GM12878 (cell line): ENCODE measurements around the gene RIPOR1. TPM values are rescaled to one million over a fixed set of nuclear protein-coding genes. Genes with fewer than 3 reads are reported as not detected.

Experiments used
- MEF2A ChIP-seq: IDR thresholded peaks from 2 replicates; pipeline ENCODE4 v1.6.1; 2011; ENCODE audit warnings: low read depth, mild to moderate bottlenecking, low read length, moderate library complexity; ENCODE audit not compliant: insufficient read depth
- MTA3 ChIP-seq: IDR thresholded peaks from 2 replicates; pipeline ENCODE4 v1.6.1; 2012; ENCODE audit warnings: low read length, inconsistent platforms, borderline replicate concordance
- NR2F1 ChIP-seq: fragments of 450-650 bp; conservative IDR thresholded peaks from 2 replicates; pipeline ENCODE4 v1.6.1; 2017; ENCODE audit warnings: mild to moderate bottlenecking
- POLR2A ChIP-seq: IDR thresholded peaks from 2 replicates; pipeline ENCODE4 v1.6.1; 2011; ENCODE audit warnings: low read depth, mild to moderate bottlenecking, low read length
- ZNF384 ChIP-seq: IDR thresholded peaks from 2 replicates; pipeline ENCODE4 v1.6.1; 2012; ENCODE audit warnings: low read depth, mild to moderate bottlenecking, low read length, improper control_type of control experiment, borderline replicate concordance
- polyA plus RNA-seq, 11 experiments: library from polyadenylated mRNA; depleted of rRNA in 4 of 11; unstranded in 6 of 11; stranded (reverse) in 5 of 11; fragments of >200 nt; fragmentation: Nextera tagmentation in 4 of 11; fragmentation: Illumina TruSeq in 1 of 11; extraction: Ambion mirVana in 4 of 11; extraction: Trizol in 1 of 11; gene quantifications; 1 replicate in 1 of 11; 2 replicates in 10 of 11; pipeline versions ENCODE4 v1.2.1 to v1.2.3, GENCODE V29; 2011 to 2016; ENCODE audit warnings: inconsistent platforms in 2 of 11, missing spikeins in 2 of 11, low read depth in 1 of 11
- total RNA-seq, 4 experiments: library from RNA; depleted of rRNA in 3 of 4; stranded (reverse); fragments of >200 nt in 3 of 4; fragmentation: Illumina TruSeq in 1 of 4; extraction: Trizol in 1 of 4; gene quantifications; 2 replicates each; pipeline versions ENCODE4 v1.2.1 to v1.2.3, GENCODE V29; 2013 to 2021
- TF ChIP-seq, protein P1 (sequence below): fragments of 450-650 bp; formaldehyde crosslinking; IDR thresholded peaks from 2 replicates; pipeline ENCODE4 v1.4.0; 2022; ENCODE audit warnings: mild to moderate bottlenecking, moderate library complexity
- TF ChIP-seq, protein P2 (sequence below): fragments of 450-650 bp; IDR thresholded peaks from 2 replicates; pipeline ENCODE4 v1.6.1; 2017; ENCODE audit warnings: mild to moderate bottlenecking, moderate library complexity

RIPOR1 gene
- total and polyA plus RNA-seq, 10 of the 15 experiments (the other 5 are each of a cell fraction or from before 2014, with no cell fraction given): 0.13 to 28.5 (median 7.0) TPM

DNA sequence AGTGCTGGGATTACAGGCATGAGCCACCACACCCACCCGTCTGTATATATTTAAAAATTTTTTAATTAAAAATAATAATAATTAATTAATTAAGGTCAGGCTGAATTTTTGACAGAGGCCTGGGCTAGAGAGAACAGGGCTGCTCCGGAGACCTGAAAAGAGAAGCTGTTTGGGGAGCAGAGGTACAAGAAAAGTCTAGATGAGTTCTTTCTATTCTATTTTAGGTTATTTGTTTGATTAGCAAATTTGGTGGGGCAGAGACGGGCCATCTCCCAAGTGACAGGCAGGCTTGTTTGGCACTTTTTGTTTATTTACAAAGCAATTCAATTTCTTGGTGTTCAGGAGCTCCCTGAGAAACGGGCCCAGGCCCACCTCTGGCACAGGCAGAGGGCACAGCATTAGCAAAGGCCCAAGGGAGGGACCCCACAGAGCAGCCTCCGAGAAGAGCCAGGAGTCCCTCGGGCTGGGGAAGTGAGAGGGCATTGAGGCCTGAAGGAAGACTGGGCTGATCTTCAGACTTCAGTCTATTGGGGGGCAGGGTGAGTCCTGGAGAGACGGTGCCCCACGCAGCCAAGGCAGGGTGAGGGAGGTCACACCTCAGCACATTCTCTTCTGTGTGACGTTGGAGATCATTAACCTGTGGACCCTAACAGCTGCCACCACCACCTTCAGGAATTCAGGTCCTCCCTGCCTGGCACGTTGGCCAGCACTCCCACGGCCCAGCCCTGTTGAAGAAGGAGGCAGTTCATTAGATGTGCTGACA is 10.8 kb upstream of the RIPOR1 start (continued):
- TF ChIP-seq, protein P1, sequence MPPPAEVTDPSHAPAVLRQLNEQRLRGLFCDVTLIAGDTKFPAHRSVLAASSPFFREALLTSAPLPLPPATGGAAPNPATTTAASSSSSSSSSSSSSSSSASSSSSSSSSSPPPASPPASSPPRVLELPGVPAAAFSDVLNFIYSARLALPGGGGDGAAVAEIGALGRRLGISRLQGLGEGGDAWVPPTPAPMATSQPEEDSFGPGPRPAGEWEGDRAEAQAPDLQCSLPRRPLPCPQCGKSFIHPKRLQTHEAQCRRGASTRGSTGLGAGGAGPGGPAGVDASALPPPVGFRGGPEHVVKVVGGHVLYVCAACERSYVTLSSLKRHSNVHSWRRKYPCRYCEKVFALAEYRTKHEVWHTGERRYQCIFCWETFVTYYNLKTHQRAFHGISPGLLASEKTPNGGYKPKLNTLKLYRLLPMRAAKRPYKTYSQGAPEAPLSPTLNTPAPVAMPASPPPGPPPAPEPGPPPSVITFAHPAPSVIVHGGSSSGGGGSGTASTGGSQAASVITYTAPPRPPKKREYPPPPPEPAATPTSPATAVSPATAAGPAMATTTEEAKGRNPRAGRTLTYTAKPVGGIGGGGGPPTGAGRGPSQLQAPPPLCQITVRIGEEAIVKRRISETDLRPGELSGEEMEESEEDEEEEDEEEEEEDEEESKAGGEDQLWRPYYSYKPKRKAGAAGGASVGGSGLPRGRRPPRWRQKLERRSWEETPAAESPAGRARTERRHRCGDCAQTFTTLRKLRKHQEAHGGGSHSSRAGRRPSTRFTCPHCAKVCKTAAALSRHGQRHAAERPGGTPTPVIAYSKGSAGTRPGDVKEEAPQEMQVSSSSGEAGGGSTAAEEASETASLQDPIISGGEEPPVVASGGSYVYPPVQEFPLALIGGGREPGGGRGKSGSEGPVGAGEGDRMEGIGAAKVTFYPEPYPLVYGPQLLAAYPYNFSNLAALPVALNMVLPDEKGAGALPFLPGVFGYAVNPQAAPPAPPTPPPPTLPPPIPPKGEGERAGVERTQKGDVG (CRISPR knock-in tag): no peak
- TF ChIP-seq MTA3 (no peak), MEF2A (0 out of 2 replicates have a peak, but pooled peaks have one; percentile 27), POLR2A (peak; percentile 59; the same call in 1 of the 2 replicates), NR2F1 (peak; percentile 88), ZNF384 (no peak)
- TF ChIP-seq, protein P2, sequence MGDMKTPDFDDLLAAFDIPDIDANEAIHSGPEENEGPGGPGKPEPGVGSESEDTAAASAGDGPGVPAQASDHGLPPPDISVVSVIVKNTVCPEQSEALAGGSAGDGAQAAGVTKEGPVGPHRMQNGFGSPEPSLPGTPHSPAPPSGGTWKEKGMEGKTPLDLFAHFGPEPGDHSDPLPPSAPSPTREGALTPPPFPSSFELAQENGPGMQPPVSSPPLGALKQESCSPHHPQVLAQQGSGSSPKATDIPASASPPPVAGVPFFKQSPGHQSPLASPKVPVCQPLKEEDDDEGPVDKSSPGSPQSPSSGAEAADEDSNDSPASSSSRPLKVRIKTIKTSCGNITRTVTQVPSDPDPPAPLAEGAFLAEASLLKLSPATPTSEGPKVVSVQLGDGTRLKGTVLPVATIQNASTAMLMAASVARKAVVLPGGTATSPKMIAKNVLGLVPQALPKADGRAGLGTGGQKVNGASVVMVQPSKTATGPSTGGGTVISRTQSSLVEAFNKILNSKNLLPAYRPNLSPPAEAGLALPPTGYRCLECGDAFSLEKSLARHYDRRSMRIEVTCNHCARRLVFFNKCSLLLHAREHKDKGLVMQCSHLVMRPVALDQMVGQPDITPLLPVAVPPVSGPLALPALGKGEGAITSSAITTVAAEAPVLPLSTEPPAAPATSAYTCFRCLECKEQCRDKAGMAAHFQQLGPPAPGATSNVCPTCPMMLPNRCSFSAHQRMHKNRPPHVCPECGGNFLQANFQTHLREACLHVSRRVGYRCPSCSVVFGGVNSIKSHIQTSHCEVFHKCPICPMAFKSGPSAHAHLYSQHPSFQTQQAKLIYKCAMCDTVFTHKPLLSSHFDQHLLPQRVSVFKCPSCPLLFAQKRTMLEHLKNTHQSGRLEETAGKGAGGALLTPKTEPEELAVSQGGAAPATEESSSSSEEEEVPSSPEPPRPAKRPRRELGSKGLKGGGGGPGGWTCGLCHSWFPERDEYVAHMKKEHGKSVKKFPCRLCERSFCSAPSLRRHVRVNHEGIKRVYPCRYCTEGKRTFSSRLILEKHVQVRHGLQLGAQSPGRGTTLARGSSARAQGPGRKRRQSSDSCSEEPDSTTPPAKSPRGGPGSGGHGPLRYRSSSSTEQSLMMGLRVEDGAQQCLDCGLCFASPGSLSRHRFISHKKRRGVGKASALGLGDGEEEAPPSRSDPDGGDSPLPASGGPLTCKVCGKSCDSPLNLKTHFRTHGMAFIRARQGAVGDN: peak; percentile 79
- TF ChIP-seq, all 136 proteins: peak for 20
